Measurements from ENCODE around the gene TTC3. TPM values are rescaled to one million over a fixed set of nuclear protein-coding genes. Genes with fewer than 3 reads are reported as not detected.

Gene TTC3
- total RNA-seq, 1 donor from 2014 or later: 223 TPM

GRCh38 chr21:37251294-37251634 lies 178.2 kb downstream of the TTC3 start:
- Histone ChIP-seq H4K20me1 (ENCODE audit: insufficient read depth, low read length) (peaks cover 66% of the 10 kb centered on the region), H3K36me3 (ENCODE audit: insufficient read depth, low read length) (no peaks in the 10 kb centered on the region), H3K9ac (ENCODE audit: low read length) (no peak overlapping the region), H3K27me3 (ENCODE audit: insufficient read depth, low read length) (no peaks in the 10 kb centered on the region), H2AFZ (ENCODE audit: low read depth, low read length) (no peak overlapping the region), H3K9me3 (ENCODE audit: insufficient read depth, low read depth, low read length) (no peaks in the 10 kb centered on the region), H3K4me3 (ENCODE audit: insufficient read depth, low read depth, low read length) (no peak overlapping the region), H3K79me2 (ENCODE audit: insufficient read depth, low read length) (peaks cover 79% of the 10 kb centered on the region), H3K4me1 (ENCODE audit: insufficient read depth, low read length) (no peaks in the 10 kb centered on the region), H3K27ac (ENCODE audit: low read depth, low read length) (no peak overlapping the region), H3K4me2 (ENCODE audit: low read length) (no peak overlapping the region)
- Mint-ChIP-seq H3K27ac (ENCODE audit: unreplicated experiment) (no peak overlapping the region), H3K4me3 (ENCODE audit: unreplicated experiment) (no peak overlapping the region), H3K36me3 (ENCODE audit: low read depth, unreplicated experiment) (peaks cover 3% of the 10 kb centered on the region), H3K4me1 (ENCODE audit: low read depth, unreplicated experiment) (peaks cover 11% of the 10 kb centered on the region), H3K9me3 (ENCODE audit: unreplicated experiment) (no peaks in the 10 kb centered on the region), H3K27me3 (ENCODE audit: low read depth, unreplicated experiment) (no peaks in the 10 kb centered on the region)
- DNase-seq (ENCODE audit: low read depth) (no peak), FAIRE-seq (no peak)
- TF ChIP-seq EZH2 (IDR thresholded peaks at IDR 0.05; ENCODE audit: insufficient read depth, low read length) (no peak), CTCF (IDR thresholded peaks at IDR 0.05; ENCODE audit: insufficient read depth, low read depth, low read length) (no peak)

Other genes starting within 250 kb of the TTC3 start
- 20.9 and 24.3 TPM in 2 replicates for gene HLCS, start 106.6 kb upstream of the TTC3 start, total RNA-seq
- not detected in 2 replicates for gene RIPPLY3, start 66.6 kb upstream of the TTC3 start, total RNA-seq
- gene PIGP, start 183 bp upstream of the TTC3 start, total RNA-seq: 21.2 and 24.0 TPM in 2 replicates
- 47.2 and 52.9 TPM in 2 replicates for gene VPS26C, start 194.1 kb downstream of the TTC3 start, total RNA-seq